Measurements from ENCODE around the gene MAPK8. TPM values are rescaled to one million over a fixed set of nuclear protein-coding genes. Genes with fewer than 3 reads are reported as not detected.

MAPK8 gene
- total RNA-seq, 4 donors from 2014 or later, result 13.6 to 182 (median 41.7) TPM

- Histone ChIP-seq H3K9me3 (peaks cover 0 to 3% of the 10 kb centered on the region in 2 donors), H3K36me3 (no peaks in the 10 kb centered on the region), H3K4me1 (no peaks in the 10 kb centered on the region), H3K27me3 (no peaks in the 10 kb centered on the region), H3K27ac (no peak overlapping the region), H3K4me3 (no peak overlapping the region)
- TF ChIP-seq POLR2A (IDR thresholded peaks at IDR 0.05), result no peak
- no peak for TF ChIP-seq CTCF (IDR thresholded peaks at IDR 0.05)
- no peak for DNase-seq
- intact Hi-C loops (cut with DNase I; ENCODE audit: low total_unique reads), result no loop called here
Measured at GRCh38 chr10:48414160-48414559, 107.7 kb downstream of the MAPK8 start.

- H3K4me1 ChIP-seq, result no peaks in the 10 kb centered on the region
- no peaks in the 10 kb centered on the region for H3K27me3 ChIP-seq
- no peak for DNase-seq
- no peak overlapping the region for H3K4me3 ChIP-seq
- TF ChIP-seq POLR2A (IDR thresholded peaks at IDR 0.05), result no peak
- TF ChIP-seq CTCF (IDR thresholded peaks at IDR 0.05), result no peak
- H3K9me3 ChIP-seq, result peaks cover 0 to 3% of the 10 kb centered on the region in 2 donors
- intact Hi-C loops (cut with DNase I; ENCODE audit: low total_unique reads), result no loop called here
- no peak overlapping the region for H3K27ac ChIP-seq
- no peaks in the 10 kb centered on the region for H3K36me3 ChIP-seq
Measured at GRCh38 chr10:48414778-48415177, 108.3 kb downstream of the MAPK8 start.

GRCh38 chr10:48416584-48417232 is 110.2 kb downstream of the MAPK8 start:
- H3K27ac ChIP-seq, result no peak overlapping the region
- H3K36me3 ChIP-seq, result no peaks in the 10 kb centered on the region
- H3K4me1 ChIP-seq, result no peaks in the 10 kb centered on the region
- DNase-seq, result no peak
- intact Hi-C loops (cut with DNase I; ENCODE audit: low total_unique reads), result no loop called here
- H3K27me3 ChIP-seq, result no peaks in the 10 kb centered on the region
- TF ChIP-seq POLR2A (IDR thresholded peaks at IDR 0.05), result no peak
- TF ChIP-seq CTCF (IDR thresholded peaks at IDR 0.05), result no peak
- no peak overlapping the region for H3K4me3 ChIP-seq
- peaks cover 0 to 2% of the 10 kb centered on the region in 2 donors for H3K9me3 ChIP-seq

GRCh38 chr10:48417374-48417773 is 110.9 kb downstream of the MAPK8 start:
- intact Hi-C loops (cut with DNase I; ENCODE audit: low total_unique reads), result no loop called here
- no peak overlapping the region for H3K4me3 ChIP-seq
- H3K36me3 ChIP-seq, result no peaks in the 10 kb centered on the region
- no peak for DNase-seq
- no peaks in the 10 kb centered on the region for H3K27me3 ChIP-seq
- no peak overlapping the region for H3K27ac ChIP-seq
- no peaks in the 10 kb centered on the region for H3K9me3 ChIP-seq
- H3K4me1 ChIP-seq, result no peaks in the 10 kb centered on the region
- TF ChIP-seq CTCF (IDR thresholded peaks at IDR 0.05), result no peak
- TF ChIP-seq POLR2A (IDR thresholded peaks at IDR 0.05), result no peak

GRCh38 chr10:48418189-48418788 is 111.8 kb downstream of the MAPK8 start:
- no peak for TF ChIP-seq CTCF (IDR thresholded peaks at IDR 0.05)
- no peak for TF ChIP-seq POLR2A (IDR thresholded peaks at IDR 0.05)
- H3K9me3 ChIP-seq, result no peaks in the 10 kb centered on the region
- H3K27ac ChIP-seq, result no peak overlapping the region
- H3K27me3 ChIP-seq, result no peaks in the 10 kb centered on the region
- DNase-seq, result no peak
- intact Hi-C loops (cut with DNase I; ENCODE audit: low total_unique reads), result no loop called here
- no peaks in the 10 kb centered on the region for H3K36me3 ChIP-seq
- H3K4me1 ChIP-seq, result no peaks in the 10 kb centered on the region
- H3K4me3 ChIP-seq, result no peak overlapping the region
